ENCODE data around the gene KDM1A.

KDM1A gene

DNA sequence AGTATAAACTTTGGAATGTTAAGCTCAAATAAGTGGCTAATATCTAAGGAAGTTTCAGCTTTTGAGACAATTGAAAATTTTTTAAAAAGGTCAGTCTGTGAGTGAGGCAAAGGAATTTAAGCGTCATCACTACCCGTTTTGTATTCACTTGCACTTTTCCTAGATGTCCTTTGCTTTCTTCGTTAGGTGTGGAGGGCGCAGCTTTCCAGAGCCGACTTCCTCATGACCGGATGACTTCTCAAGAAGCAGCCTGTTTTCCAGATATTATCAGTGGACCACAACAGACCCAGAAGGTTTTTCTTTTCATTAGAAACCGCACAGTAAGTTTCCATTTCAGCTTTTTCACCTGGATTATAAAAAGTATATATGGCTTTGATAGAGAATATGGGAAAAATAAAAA, 30.9 kb downstream of the KDM1A start:
- H3K27me3 ChIP-seq (ENCODE audit: insufficient read depth, poor library complexity, severe bottlenecking) = no peaks in the 10 kb centered on the region
- H3K9me3 ChIP-seq (ENCODE audit: severe bottlenecking) = no peaks in the 10 kb centered on the region
- H3K4me1 ChIP-seq (ENCODE audit: insufficient read depth, poor library complexity, severe bottlenecking) = peaks cover 16% of the 10 kb centered on the region
- no peak for ATAC-seq (ENCODE audit: low read depth)
- no peak overlapping the region for H3K27ac ChIP-seq (ENCODE audit: poor library complexity, severe bottlenecking)
- no peak for DNase-seq (ENCODE audit: low spot score)
- no peak overlapping the region for H3K4me3 ChIP-seq (ENCODE audit: severe bottlenecking)
- TF ChIP-seq CTCF (IDR thresholded peaks at IDR 0.05; ENCODE audit: poor library complexity, severe bottlenecking) = no peak
- peaks cover 76% of the 10 kb centered on the region for H3K36me3 ChIP-seq (ENCODE audit: low read depth)

DNA sequence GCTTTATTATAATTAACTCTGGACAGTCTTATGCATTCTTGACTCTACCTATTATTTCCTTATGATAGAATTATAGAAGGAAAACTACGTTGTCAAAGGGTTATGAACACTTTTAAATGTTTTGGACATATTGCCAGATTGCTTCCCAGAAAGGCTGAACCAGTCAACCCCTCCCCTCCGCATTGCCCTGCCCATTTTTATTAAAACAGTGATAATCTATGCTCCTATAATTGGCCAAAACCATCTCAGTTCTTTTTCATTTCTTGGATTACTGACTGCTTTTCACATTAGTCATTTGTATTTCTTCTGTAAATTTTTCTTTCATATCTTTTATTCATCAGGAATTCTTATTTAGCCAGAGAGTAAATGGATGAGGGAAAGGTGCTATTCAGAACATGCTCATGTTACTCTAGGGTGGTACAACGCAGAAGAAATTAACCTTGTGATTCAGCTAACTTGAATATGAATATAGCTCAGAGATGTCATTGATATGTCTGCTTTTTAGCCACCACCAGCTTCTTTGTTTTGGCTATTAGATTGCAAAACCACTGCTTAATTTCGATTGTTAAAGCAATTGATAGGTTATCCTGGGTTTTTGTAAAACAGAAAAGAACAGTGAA, 32.1 kb downstream of the KDM1A start:
- Histone ChIP-seq H3K36me3 (ENCODE audit: low read depth) (peaks cover 82% of the 10 kb centered on the region), H3K27me3 (ENCODE audit: insufficient read depth, poor library complexity, severe bottlenecking) (no peaks in the 10 kb centered on the region), H3K27ac (ENCODE audit: poor library complexity, severe bottlenecking) (no peak overlapping the region), H3K9me3 (ENCODE audit: severe bottlenecking) (no peaks in the 10 kb centered on the region), H3K4me1 (ENCODE audit: insufficient read depth, poor library complexity, severe bottlenecking) (peaks cover 5% of the 10 kb centered on the region), H3K4me3 (ENCODE audit: severe bottlenecking) (no peak overlapping the region)
- DNase-seq (ENCODE audit: low spot score) (no peak), ATAC-seq (ENCODE audit: low read depth) (no peak)
- no peak for TF ChIP-seq CTCF (IDR thresholded peaks at IDR 0.05; ENCODE audit: poor library complexity, severe bottlenecking)

GRCh38 chr1:23057301-23057700, 38.0 kb downstream of the KDM1A start:
- H3K27me3 ChIP-seq (ENCODE audit: insufficient read depth, poor library complexity, severe bottlenecking) = no peaks in the 10 kb centered on the region
- ATAC-seq (ENCODE audit: low read depth) (no peak), DNase-seq (ENCODE audit: low spot score) (no peak)
- no peak overlapping the region for H3K4me3 ChIP-seq (ENCODE audit: severe bottlenecking)
- no peaks in the 10 kb centered on the region for H3K9me3 ChIP-seq (ENCODE audit: severe bottlenecking)
- H3K4me1 ChIP-seq (ENCODE audit: insufficient read depth, poor library complexity, severe bottlenecking) = no peaks in the 10 kb centered on the region
- H3K27ac ChIP-seq (ENCODE audit: poor library complexity, severe bottlenecking) = no peak overlapping the region
- peaks cover 99% of the 10 kb centered on the region for H3K36me3 ChIP-seq (ENCODE audit: low read depth)
- no peak for TF ChIP-seq CTCF (IDR thresholded peaks at IDR 0.05; ENCODE audit: poor library complexity, severe bottlenecking)

DNA sequence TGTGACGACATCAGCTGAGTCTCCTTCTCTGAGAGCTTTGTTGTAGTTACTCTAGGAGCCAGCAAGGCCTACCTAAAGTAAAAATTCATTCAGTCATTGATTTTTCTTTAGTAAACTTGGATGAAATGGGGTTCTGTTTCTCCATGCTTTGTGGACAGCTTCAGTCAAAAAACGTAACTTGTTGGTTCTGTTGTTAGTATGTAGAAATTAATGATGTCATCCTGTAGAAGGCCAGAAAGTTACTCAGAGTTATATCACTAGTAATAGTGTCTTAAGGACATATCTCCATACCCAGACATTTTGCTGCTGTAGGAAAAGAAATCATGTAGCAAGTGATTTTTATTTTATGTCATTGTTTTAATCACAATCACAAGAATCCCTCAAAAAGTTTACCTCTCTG, 43.0 kb downstream of the KDM1A start:
- ATAC-seq (ENCODE audit: low read depth) = no peak
- Histone ChIP-seq H3K9me3 (ENCODE audit: severe bottlenecking) (no peaks in the 10 kb centered on the region), H3K4me3 (ENCODE audit: severe bottlenecking) (no peak overlapping the region), H3K27me3 (ENCODE audit: insufficient read depth, poor library complexity, severe bottlenecking) (no peaks in the 10 kb centered on the region), H3K4me1 (ENCODE audit: insufficient read depth, poor library complexity, severe bottlenecking) (no peaks in the 10 kb centered on the region), H3K27ac (ENCODE audit: poor library complexity, severe bottlenecking) (no peak overlapping the region), H3K36me3 (ENCODE audit: low read depth) (peaks cover 95% of the 10 kb centered on the region)
- TF ChIP-seq CTCF (IDR thresholded peaks at IDR 0.05; ENCODE audit: poor library complexity, severe bottlenecking) = no peak
- no peak for DNase-seq (ENCODE audit: low spot score)

GRCh38 chr1:23065385-23065784, 46.1 kb downstream of the KDM1A start:
- Histone ChIP-seq H3K4me1 (ENCODE audit: insufficient read depth, poor library complexity, severe bottlenecking) (no peaks in the 10 kb centered on the region), H3K27me3 (ENCODE audit: insufficient read depth, poor library complexity, severe bottlenecking) (no peaks in the 10 kb centered on the region), H3K36me3 (ENCODE audit: low read depth) (peaks cover 95% of the 10 kb centered on the region), H3K9me3 (ENCODE audit: severe bottlenecking) (no peaks in the 10 kb centered on the region), H3K27ac (ENCODE audit: poor library complexity, severe bottlenecking) (no peak overlapping the region), H3K4me3 (ENCODE audit: severe bottlenecking) (no peak overlapping the region)
- no peak for TF ChIP-seq CTCF (IDR thresholded peaks at IDR 0.05; ENCODE audit: poor library complexity, severe bottlenecking)
- DNase-seq (ENCODE audit: low spot score) (no peak), ATAC-seq (ENCODE audit: low read depth) (no peak)
